Amygdala (tissue), 56 donors: ENCODE results near the gene LIPC.

Experiments used
- DNase-seq, 56 donors: peaks; one replicate each; lab custom pipeline; 2025; lab: John Stamatoyannopoulos, UW

Gene LIPC

DNA sequence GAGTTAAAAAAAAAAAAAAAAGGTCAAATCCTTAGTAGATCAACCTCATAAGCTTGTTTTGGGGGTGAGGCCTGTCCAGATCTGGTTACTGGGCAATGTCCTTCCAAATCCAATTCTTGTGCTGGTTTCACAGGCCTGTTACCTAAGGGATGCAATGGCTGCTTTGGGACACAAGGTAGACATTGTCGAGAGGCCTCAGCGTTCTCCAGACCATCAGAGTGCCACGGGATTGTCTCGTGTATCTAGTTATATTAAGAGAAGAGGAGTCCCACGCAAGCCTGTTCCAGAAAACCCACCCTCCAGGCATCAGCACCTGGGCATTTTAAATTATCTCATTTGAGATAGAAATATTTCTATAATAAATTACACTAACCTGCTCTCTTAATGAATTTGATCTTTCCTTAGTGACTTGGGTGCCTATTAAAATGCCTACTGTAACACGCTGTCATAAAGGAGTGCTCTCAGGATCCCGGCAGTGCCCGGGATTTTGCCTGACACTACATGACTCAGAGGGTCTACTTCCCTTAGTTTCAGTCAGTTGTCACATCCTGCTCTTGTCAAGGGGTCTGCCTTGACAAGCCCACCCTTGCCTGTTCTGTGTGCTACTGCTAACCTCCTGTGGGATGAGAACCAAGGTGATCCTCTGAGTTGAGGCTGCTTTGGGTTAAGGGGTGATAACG is 116.0 kb downstream of the LIPC start:
- DNase-seq: no peak

DNA sequence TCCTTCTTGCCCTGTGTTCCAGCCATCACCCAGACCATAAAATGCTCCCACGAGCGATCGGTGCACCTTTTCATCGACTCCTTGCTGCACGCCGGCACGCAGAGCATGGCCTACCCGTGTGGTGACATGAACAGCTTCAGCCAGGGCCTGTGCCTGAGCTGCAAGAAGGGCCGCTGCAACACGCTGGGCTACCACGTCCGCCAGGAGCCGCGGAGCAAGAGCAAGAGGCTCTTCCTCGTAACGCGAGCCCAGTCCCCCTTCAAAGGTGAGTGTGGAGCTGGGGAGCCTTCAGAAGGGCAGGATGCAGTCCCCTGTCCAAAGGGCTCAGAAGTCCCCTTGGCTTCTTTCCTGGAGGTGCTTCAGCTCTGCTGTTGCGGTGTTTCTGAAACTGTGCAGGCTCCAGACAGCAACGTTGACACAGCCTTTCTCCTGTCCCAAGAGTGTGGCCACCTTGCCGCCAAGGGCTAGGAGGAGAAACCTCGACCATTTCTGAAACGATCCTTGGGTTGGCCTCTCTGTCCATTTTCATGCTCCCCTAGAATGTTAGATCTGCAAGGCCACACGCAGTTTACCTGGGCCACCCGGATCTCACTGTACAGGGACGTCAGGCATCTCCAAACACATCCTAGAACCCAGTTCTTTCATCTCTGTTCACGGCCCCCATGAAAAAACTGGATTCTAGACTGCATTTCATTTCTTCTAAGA is 116.7 kb downstream of the LIPC start:
- DNase-seq: no peak

DNA sequence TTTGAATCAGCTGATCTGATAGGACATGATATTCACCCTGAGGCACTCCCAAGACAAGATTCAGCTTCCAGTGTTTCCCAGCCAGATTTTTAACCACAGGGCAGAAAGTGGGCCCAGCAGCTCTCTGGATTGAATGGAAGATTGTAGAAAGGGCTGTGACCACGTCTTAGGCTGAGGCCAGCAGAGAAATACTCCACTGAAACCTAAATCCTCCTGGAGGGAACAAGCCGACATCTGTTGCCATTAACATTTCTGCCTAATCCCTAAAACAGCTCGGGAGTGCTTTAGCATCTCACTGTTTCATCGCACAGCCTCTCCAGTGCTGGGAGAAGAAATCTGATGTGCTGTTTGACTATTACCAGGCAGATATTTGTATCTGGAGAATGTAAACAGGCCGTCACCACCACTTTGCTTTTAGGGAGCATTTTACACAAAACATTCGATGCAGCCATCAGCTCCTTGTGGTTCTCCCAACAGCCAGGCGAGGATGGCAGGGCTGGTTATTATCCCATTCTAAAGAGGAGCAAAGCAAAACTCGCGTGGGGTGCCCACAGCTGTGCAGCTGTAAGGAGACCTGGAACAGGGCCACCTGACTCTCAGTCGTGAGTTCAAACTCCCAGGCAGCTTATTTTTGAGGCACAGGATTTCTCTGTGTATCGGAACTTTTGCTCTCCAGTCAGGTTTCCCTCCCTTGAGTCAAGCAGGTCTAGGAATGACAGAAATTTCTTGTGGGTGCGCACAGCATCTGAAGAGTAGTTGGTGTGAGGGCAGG is 117.4 kb downstream of the LIPC start:
- no peak for DNase-seq

DNA sequence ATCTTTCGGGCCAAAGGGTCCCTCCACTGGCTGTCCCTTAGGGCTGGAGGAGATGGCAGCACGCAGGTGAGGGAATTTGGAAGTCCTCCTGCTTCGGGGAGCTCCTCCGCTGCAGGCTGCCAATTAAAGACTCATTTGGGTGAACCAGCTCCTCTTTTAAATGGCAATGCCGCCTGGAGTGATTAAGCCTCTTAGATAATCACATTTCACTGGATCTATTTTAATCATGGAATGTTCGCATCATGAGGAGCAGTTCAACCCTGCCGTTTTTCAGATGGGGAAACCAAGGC is 117.9 kb downstream of the LIPC start:
- peak in 1 of 56 donors; percentile 24 for DNase-seq

DNA sequence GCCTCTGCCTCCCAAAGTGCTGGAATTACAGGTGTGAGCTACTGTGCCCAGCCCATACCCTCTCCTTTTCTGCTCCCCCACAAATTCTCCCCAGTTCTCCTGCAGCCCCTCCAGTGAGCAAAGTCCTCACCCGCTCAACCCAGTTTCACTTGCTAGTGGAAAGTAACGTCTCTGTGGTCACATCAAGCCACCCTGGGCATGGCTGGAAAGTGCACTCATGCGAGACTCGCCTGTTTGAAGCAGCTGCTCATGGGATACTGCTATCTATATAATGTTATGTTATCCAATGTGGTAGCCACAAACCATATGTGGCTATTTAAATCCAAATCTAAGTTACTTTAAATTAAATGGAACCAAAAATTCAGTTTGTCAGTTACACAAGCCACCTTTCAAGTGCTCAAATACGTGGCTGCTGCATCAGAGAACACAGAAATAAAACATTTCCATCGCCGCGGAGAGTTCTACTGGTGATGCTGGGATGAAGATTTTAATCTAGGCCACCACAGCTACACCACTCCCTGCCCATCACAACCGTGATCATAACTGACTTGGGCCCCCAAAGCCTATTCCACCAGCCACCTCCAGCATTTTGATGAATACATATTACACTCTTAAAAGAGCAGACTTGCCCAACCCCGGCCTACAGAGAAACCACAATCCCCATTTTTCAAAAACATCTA is 119.4 kb downstream of the LIPC start:
- DNase-seq: no peak

DNA sequence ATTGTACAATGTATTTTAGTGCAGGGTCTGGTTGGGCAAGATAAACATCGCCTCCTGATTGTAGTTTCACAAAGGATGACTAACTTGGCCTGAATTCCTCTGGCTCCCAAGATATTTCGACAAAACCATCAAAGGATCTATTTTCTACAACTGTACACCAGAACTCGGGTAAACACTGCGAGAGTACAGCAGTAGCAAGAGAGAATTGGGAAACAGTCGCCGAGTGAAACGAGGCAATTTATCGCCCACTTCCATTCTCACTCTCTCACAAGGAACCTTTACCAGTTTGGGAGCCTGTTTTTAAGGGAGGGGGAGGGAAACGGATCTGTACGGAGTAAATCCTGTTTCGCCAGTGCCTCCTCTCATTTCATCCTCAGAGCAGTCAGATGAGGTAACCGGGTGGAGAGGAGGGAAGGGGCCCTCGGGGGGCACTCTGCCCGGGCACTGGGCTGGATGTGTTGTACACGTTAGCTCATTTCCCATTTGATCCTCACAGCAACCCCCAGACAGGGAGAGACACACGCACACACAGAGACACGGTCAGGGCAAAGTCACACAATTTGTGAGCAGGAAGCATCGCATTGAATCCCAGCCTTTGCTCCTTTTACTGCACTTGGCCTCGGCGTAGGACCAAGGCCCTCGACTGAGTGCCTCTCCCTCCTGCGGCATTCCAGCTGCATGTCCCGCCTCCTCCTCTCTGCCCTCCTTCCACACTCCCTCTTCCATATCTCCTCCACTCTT is 120.1 kb downstream of the LIPC start:
- DNase-seq: peak in 11 of 56 donors; percentile 7 to 64 (median 23)

DNA sequence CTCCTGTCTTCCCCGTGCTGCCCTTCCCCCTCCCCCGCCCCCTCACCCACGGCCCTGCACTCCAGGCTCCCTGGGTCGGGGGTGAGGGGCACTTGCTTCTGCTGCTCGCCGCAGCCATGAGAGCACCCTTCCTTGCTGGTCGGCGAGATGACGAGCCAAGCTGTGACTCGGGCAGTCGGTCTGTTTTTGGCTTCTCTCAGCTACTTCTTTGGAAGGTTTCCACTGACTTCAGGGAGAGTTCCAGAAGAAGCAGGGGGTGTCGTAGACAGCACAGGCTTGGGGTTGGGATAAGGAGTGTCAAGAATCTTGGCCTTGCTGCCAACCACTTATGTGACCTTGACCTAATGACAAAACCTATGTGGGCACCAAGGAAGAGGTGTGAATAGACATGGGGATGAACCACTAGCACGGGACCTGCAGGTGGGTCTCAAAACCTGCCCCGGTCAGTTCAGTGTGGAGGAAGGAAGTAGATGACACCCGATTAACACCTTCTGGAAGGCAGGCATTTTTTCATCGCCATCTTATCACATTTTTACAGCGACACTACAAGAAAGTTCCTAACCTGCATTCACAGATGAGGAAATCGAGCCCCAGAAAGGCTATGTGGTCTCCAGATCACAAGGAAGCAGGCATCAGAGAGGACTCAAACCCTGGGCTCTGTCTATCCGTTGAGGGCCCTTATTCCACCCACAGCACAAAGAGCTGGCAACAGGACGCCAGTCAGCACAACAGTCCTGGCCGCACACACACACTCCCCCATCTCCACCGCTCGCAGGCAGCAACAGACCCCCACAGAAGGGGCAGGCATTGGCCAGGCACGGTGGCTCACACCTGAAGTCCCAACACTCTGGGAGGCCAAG is 120.9 kb downstream of the LIPC start:
- no peak for DNase-seq

DNA sequence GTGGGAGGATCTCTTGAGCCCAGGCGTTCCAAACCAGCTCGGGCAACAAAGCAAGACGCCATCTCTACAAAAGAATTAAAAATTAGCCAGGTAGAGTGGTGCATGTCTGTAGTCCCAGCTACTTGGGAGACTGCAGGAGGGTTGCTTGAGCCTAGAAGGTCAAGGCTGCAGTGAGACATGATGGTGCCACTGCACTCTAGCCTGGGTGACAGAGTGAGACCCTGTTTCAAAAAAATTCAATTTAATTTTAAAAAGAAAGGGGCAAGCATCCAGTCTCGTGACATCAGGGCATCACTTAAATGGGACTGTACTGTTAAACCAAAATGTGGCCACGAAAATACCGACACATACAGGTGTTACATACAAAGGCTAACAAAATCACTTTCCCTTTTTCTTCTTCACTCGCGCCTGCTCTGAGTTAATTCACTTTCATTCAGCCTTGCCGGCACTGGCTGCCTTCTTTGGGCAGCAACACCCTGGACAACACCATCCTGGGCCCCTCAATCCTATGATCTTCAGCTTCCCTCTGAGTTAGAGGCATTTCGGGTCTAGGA is 121.7 kb downstream of the LIPC start:
- no peak for DNase-seq

DNA sequence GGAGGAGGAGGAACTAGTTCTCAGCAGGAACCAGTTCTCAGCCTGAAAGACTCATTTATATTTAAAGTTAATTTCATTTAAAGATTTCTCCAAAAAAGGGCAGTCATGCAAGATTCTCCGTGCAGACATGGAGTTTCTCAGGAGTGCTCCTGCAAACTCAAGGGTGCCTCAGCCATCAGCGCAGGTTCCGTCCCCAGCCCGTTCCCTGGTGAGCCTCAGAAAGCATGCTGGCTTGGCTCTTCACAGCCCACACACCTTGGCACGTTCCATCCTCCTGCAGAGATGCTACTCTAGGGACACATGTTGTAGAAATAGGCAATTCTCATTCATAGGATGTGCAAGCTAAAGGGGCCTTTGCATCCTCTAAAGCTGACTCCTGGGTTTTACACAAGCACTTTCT is 123.0 kb downstream of the LIPC start:
- DNase-seq: no peak

DNA sequence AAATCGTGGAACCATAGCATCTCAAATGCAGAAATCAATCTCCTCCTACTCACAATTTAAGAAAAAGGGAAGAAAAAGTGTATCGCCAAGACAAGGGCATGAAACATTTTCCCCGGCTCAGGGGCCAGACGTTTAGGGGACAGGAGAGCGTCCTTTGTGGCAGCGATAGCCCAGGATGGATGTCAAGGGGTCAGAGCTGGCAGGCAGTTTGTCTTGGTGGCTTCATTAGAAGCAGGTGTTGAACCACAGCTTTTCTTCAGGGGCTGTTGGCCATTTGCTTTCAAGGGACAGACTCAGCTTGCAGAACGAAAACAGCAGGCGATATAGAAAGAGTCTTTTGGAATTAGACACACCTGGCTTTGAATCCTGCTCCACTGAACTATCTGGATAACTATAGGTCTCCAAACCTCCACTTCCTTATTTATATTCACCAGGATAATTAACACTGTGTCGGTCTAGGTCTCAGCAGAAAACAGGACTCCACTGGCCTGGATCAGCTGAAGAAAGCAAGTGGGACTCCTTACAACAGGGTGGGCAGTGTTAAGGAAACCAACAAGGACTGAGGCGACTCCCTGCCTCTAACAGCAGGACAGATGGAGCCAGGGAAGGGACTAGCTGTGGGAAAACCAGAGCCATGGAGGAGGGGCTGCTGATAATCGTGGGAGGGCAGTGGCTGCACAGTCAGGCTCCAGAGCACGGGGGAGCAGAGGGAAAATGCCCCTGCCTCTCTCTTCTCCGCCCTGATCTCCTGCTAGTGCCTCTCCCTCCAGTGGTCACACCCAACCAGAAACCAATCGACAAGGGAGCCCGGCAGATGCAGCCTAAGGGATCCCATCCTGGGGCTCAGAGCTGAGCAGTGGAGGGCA is 123.6 kb downstream of the LIPC start:
- no peak for DNase-seq

DNA sequence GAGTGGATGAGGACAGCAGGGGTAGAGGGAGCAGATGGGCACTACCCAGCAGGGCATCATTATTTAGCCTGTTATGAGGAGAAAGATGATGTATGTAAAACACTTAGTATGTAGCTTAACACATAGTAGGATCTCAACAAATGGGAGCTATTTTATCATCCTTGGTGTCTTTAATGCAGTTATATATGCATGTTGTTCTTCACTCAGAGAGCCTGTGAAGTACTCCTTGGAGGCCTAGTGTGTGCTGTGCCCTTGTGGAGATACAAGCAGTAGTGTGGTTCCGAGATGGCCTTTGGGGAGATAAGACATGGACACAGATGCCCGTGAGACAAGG is 124.2 kb downstream of the LIPC start:
- DNase-seq: no peak

DNA sequence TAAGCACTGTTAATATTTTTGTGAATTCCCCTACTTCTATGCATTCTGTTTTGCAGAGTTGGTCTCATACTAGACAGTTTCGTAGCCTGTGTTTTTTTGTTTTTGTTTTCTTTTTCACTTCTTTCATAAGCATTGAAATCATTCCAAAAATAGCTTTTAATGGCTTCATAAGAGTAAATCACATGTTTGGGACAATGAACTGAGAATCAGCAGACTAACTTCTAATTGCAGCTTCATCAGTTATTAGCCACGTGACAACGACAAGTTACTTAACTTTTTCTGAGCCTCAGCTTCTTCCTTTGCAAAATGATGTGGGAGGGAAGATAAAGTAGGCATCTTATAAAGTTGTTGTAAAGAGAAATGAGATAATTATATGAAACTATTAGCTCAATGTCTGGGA is 124.8 kb downstream of the LIPC start:
- no peak for DNase-seq

DNA sequence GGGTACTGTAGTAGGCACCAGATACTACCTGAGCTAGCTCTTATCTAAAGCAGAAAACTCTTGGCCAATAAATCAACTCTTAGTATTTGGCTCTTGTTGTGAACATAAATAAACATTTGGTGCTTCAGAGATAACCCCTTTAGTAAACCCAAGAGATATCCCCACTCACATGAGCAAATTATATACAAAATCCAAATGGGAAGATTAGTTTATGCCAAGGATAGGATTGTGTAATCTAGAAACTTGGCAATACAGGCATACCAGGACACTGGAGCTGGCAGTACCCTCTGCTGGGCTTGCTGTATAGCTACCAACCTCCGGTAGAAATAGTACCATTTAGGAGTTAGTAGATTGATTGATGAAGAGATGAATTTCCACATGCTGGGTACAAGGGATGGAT is 127.0 kb downstream of the LIPC start:
- DNase-seq: no peak

DNA sequence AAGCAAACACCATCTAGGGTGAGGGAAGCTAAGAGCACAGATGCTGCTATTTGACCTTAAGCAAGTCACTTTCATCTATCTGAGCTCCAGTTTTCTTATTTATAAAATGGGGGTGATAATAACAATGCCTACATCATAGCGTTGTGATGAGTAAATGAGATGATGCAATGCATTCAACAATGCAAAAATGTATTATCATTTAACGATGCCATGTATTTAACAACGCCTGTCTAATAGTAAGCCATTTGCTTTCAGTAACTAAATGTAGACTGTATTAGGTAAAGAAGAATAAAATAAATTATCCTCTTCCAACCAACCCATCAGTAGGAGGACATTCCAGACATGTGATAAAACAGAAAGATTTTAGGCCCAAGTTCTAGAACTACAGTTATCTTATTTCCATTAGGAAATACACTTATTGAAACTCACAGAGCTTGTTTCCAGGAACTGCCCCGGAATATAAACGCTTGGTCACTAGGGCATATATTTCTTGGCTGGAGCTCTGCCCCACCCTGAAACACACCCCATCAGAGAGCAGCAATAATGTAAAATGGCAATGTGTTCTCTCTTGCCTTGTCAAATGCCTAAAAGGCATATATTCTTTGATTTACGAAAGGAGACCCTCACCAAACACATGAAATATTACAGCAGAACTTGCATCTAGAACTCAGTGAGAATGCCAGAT is 128.3 kb downstream of the LIPC start:
- DNase-seq: no peak

DNA sequence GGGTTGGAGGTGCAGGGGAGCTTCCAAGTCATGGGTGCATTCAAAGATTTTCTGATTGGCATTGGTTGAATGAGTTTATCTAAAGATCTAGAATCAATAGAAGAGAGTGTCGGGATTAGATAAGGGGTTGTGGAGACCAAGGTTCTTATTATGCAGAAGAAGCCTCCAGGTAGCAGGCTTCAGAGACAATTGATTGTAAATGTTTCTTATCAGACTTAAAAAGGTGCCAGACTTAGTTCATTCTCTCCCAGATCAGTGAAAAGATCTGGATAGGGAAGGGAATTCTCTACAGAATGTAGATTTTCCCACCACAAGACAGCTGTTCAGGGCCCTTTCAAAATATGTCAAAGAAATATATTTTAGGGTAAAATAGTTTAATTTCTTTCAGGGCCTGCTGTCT is 129.5 kb downstream of the LIPC start:
- no peak for DNase-seq

DNA sequence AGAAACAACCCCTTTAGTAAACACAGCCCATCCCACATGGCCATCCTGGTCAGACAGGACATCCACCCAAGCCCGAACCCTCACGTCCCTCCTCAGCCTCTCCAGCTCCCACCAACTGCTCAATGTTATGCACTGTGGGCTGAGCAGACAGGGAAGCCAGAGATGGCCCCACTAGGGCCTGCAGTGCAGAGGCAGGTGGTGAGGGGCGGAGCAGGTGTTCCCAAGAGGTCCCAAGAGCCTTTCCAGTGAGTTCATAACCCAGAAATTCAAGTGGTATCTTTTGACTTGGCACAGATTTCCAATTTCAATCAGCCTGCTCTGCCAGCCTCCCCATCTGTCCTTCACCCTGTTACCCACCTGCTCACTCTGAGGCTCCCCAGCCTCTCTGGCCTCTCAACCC is 130.3 kb downstream of the LIPC start:
- no peak for DNase-seq

DNA sequence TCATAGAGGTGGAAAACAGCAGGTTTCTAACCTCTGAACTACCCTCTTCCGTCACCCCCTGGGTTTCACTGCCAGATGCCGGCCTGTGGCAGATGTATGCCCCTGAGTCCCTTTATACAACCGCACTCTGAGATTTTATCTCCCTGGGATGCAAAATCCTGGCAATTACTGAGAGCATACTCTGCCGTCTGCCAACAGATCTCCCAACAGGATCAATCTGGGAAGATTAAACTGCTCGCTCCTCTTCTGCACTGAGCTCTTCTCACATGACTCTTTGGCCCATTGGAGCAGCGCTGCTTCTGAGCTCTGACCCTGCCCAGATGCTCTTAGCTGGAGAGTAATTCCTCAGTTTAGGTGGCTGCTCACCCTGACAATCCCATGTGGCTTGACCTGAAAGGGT is 133.2 kb downstream of the LIPC start:
- DNase-seq: no peak

DNA sequence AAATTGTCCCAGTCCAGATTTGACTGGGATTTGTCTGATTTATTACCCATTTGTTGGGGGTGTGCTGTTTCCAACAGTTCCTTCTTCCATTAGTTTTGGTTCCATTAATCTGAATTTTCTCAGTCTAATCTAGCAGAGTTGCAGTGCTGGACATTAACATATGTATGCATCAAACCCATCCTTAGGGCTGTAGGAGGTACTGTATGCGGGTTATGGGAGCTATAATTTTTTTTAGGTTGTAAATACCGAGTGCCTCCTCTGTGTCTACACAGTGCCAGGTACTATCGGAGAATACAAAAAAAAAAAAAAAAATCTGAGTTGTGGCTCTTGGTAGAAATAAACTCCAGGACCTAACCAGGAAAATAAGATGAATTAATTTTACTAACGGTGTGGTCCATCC is 133.8 kb downstream of the LIPC start:
- no peak for DNase-seq
